Measurements from ENCODE around the gene LDHD. TPM values are rescaled to one million over a fixed set of nuclear protein-coding genes. Genes with fewer than 3 reads are reported as not detected.

Gene LDHD
- total and polyA plus RNA-seq, 9 of the 15 experiments (the other 6 are each of a cell fraction or from before 2014, with no cell fraction given): 0.19 to 0.86 (median 0.54) TPM; not detected in 3

DNA sequence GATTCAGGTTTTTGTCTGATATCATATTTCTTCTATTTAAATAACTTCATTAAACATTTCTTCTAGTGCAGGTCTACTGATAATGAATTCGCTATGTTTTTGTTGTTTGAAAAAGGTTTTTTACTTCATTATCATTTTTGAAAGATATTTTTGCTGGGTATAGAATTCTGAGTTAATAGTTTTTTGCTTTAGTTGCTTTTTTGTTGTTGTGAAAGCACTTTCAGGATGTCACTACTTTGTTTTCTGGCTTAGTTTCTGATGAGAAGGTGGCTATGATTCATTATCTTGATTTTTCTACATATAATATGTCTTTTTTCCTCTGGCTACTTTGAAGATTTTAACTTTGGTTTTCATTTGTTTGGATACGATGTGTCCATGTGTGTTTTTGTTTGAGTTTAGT lies 35.2 kb upstream of the LDHD start:
- Histone ChIP-seq H3K27ac (ENCODE audit: extremely low read depth, low read depth, low read length) (no peak overlapping the region), H3K27me3 (ENCODE audit: control insufficient read depth in 2 of 2, insufficient read depth in 2 of 2, low read length in 2 of 2) (no peaks in the 10 kb centered on the region), H3K4me3 (no peak overlapping the region), H3K9ac (ENCODE audit: insufficient read depth in 1 of 2, low read depth in 2 of 2, low read length in 2 of 2) (no peak overlapping the region), H2AFZ (ENCODE audit: low read depth, low read length) (no peak overlapping the region), H3K9me3 (replicated peaks; ENCODE audit: control insufficient read depth, insufficient read depth, low read depth, low read length) (peaks cover 7% of the 10 kb centered on the region), H3K36me3 (ENCODE audit: control insufficient read depth, insufficient read depth, low read length) (peaks cover 28% of the 10 kb centered on the region), H3K4me2 (ENCODE audit: insufficient read depth, low read length) (no peak overlapping the region), H3K9me1 (ENCODE audit: control insufficient read depth, insufficient read depth, low read length) (no peaks in the 10 kb centered on the region), H3K4me1 (replicated peaks in 1 of 2; ENCODE audit: control insufficient read depth in 2 of 2, insufficient read depth in 2 of 2, low read length in 2 of 2) (peaks cover 0 to 14% of the 10 kb centered on the region in 2 experiments; a peak in 2 of 5 replicates), H4K20me1 (replicated peaks; ENCODE audit: control insufficient read depth, insufficient read depth, low read length) (no peaks in the 10 kb centered on the region), H3K79me2 (ENCODE audit: control insufficient read depth, insufficient read depth, low read length) (peaks cover 39% of the 10 kb centered on the region)
- FAIRE-seq (no peak), ATAC-seq (no peak), DNase-seq (ENCODE audit: extremely low read depth in 1 of 4, low spot score in 3 of 4) (no peak)
- POLR2A ChIA-PET: no interaction called here
- in situ Hi-C loops (cut with MboI): no loop called here
- TF ChIP-seq BDP1 (IDR thresholded peaks at IDR 0.05; ENCODE audit: insufficient read depth, insufficient read length) (no peak), CBX3 (IDR thresholded peaks at IDR 0.05; ENCODE audit: borderline replicate concordance in 1 of 2, low read length in 2 of 2) (peak in 1 of 2 experiments; percentile 25; a peak in 1 of 3 replicates), TGIF2 (CRISPR knock-in tag; IDR thresholded peaks at IDR 0.05) (no peak), ZNF780A (CRISPR knock-in tag; IDR thresholded peaks at IDR 0.05) (no peak), ZFP1 (CRISPR knock-in tag; IDR thresholded peaks at IDR 0.05) (peak; percentile 88), C11orf30 (IDR thresholded peaks at IDR 0.05; ENCODE audit: low read depth) (peak; percentile 60; the same call in 1 of the 2 replicates), TRIM24 (IDR thresholded peaks at IDR 0.05) (peak in 1 of 2 experiments; percentile 32; a peak in 2 of 4 replicates), ARNT (IDR thresholded peaks at IDR 0.05) (0 out of 4 replicates have a peak, but pooled peaks of 1 of the 2 experiments have one; percentile 44), TRIM28 (IDR thresholded peaks at IDR 0.05) (0 out of 2 replicates have a peak, but pooled peaks have one; percentile 66), ZNF316 (IDR thresholded peaks at IDR 0.05) (peak; percentile 84)
- TF ChIP-seq, protein P1, sequence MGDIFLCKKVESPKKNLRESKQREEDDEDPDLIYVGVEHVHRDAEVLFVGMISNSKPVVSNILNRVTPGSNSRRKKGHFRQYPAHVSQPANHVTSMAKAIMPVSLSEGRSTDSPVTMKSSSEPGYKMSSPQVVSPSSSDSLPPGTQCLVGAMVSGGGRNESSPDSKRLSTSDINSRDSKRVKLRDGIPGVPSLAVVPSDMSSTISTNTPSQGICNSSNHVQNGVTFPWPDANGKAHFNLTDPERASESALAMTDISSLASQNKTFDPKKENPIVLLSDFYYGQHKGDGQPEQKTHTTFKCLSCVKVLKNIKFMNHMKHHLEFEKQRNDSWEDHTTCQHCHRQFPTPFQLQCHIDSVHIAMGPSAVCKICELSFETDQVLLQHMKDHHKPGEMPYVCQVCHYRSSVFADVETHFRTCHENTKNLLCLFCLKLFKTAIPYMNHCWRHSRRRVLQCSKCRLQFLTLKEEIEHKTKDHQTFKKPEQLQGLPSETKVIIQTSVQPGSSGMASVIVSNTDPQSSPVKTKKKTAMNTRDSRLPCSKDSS (IDR thresholded peaks at IDR 0.05; ENCODE audit: low read depth, partially characterized antibody): peak; percentile 18
- CTCF ChIA-PET (ENCODE audit: low intra/inter-chr PET ratio): no interaction called here
- no TSS peak for BruUV-seq (replicated peaks)
- intact Hi-C loops (cut with micrococcal nuclease): no loop called here
- 18% methylated on average over 2 of the region's 2 CpGs for WGBS (ENCODE audit: insufficient coverage, low coverage, missing lambda C conversion rate)
